ENCODE results near the gene CISTR.

CISTR gene

DNA sequence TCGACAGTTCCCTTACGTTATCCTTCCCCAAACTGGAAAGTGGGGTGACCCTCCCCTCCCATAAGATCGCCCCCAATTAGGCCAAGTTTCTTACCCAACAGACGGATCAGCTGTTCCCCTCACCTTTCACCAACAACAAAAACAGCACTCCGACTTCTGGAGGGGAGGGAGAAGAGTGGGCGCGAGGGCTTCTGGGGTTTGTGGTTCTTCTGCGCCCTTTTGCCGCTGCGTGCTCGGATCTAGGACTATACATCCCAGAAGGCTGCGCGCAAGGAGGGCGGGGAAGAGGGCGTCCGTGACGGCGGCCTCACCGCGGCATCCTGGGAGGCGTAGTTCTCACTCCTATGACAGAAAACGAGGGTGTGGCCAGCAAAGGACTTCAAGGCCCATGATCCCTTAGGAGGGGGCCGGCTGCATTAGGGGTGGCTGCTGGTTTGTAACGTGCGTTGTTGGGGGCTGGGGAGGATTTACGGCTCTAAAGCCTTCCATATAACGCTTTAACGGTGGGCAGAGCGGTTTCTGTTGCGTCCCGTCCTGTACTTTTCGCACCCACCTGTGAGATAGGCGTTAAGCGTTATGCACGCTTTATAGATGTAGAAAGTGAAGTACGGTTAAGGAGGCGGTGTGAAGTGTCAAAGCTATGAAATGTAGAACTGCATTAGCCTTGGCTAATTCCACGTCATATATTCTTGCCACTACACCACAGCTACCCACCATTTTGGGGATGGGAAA is 24.3 kb downstream of the CISTR start, which contains the start of gene CALCOCO1:
CALCOCO1 (minus strand) TSS at position 143 of the 732 bp plus-strand sequence. CDS start 2,210 bp downstream, outside the sequence.
- Histone ChIP-seq H3K4me1 (ENCODE audit: control insufficient read depth in 2 of 2, insufficient read depth in 1 of 2, low read depth in 1 of 2, low read length in 2 of 2) (peaks cover 5% of the 10 kb centered on the region in 2 donors), H3K23ac (ENCODE audit: low read depth, low read length, poor library complexity) (no peak within 1 kb of the TSS), H3K9me3 (replicated peaks in 1 of 2; ENCODE audit: control insufficient read depth in 2 of 2, insufficient read depth in 1 of 2, low read depth in 1 of 2, low read length in 2 of 2) (no peaks in the 10 kb centered on the region), H4K91ac (ENCODE audit: low read depth, low read length, poor library complexity) (no peak within 1 kb of the TSS), H3K27ac (replicated peaks; ENCODE audit: low read length) (no peak within 1 kb of the TSS), H3K27me3 (ENCODE audit: control insufficient read depth in 3 of 3, insufficient read depth in 3 of 3, low read depth in 1 of 3, low read length in 3 of 3) (peaks cover 0 to 5% (median 0%) of the 10 kb centered on the region in 3 experiments), H2AK5ac (ENCODE audit: low read depth, low read length) (no peak within 1 kb of the TSS), H3K18ac (ENCODE audit: low read length) (no peak within 1 kb of the TSS), H3K4me3 (ENCODE audit: low read length in 2 of 2) (peak within 1 kb of the TSS; percentile 77 to 85), H2BK12ac (ENCODE audit: low read length) (no peak within 1 kb of the TSS), H2BK120ac (ENCODE audit: low read depth, low read length) (no peak within 1 kb of the TSS), H2AFZ (ENCODE audit: low read length) (peak within 1 kb of the TSS; percentile 92), H3K36me3 (replicated peaks in 1 of 2; ENCODE audit: control insufficient read depth in 2 of 2, insufficient read depth in 2 of 2, low read length in 2 of 2) (no peaks in the 10 kb centered on the region), H3K4me2 (ENCODE audit: insufficient read depth, low read length, poor library complexity, severe bottlenecking) (peak within 1 kb of the TSS; percentile 77), H4K8ac (ENCODE audit: low read depth, low read length) (no peak within 1 kb of the TSS), H3K4ac (ENCODE audit: low read length) (no peak within 1 kb of the TSS), H3K79me1 (ENCODE audit: low read depth, low read length) (no peaks in the 10 kb centered on the region), H3K9ac (ENCODE audit: low read depth, low read length, poor library complexity) (peak within 1 kb of the TSS; percentile 85), H3K14ac (ENCODE audit: low read length) (no peak within 1 kb of the TSS), H2BK15ac (ENCODE audit: low read length) (no peak within 1 kb of the TSS), H2BK5ac (ENCODE audit: low read length) (no peak within 1 kb of the TSS)
- no CpG with 5 or more reads among the region's 38 CpGs for WGBS, 2 donors (ENCODE audit: extremely low coverage in 2 of 2, insufficient read length in 2 of 2, insufficient replicate concordance in 1 of 2)
- DNase-seq (ENCODE audit: low spot score) = peak; percentile 96

DNA sequence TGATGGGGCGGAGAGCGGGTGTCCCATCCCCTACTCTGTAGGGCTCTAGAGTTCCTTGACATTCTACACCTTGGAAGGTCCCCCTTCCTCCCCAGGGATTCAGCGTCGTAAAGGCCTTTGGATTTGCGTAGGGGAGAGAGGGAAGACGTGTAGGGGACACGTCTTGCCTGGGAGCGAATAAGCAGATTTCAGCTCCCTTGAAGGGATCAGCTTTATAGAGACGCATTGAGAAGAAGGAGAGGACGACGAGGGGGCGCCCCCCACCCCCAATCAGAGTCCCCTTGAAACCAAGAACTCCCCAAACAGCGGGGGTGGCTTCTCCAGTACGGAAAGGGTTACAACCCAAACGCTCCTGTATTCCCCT is 24.9 kb downstream of the CISTR start:
- no peak overlapping the region for H2BK15ac ChIP-seq (ENCODE audit: low read length)
- H3K9me3 ChIP-seq (replicated peaks in 1 of 2; ENCODE audit: control insufficient read depth in 2 of 2, insufficient read depth in 1 of 2, low read depth in 1 of 2, low read length in 2 of 2) = no peaks in the 10 kb centered on the region
- H3K27me3 ChIP-seq (ENCODE audit: control insufficient read depth in 3 of 3, insufficient read depth in 3 of 3, low read depth in 1 of 3, low read length in 3 of 3) = peaks cover 0 to 5% (median 0%) of the 10 kb centered on the region in 3 experiments
- H3K9ac ChIP-seq (ENCODE audit: low read depth, low read length, poor library complexity) = peak overlapping the region; percentile 17
- H2AFZ ChIP-seq (ENCODE audit: low read length) = peak overlapping the region; percentile 86
- no CpG with 5 or more reads among the region's 15 CpGs for WGBS, 2 donors (ENCODE audit: extremely low coverage in 2 of 2, insufficient read length in 2 of 2, insufficient replicate concordance in 1 of 2)
- no peaks in the 10 kb centered on the region for H3K36me3 ChIP-seq (replicated peaks in 1 of 2; ENCODE audit: control insufficient read depth in 2 of 2, insufficient read depth in 2 of 2, low read length in 2 of 2)
- H3K4me2 ChIP-seq (ENCODE audit: insufficient read depth, low read length, poor library complexity, severe bottlenecking) = peak overlapping the region; percentile 59
- H3K4ac ChIP-seq (ENCODE audit: low read length) = no peak overlapping the region
- H2BK5ac ChIP-seq (ENCODE audit: low read length) = no peak overlapping the region
- H2BK12ac ChIP-seq (ENCODE audit: low read length) = no peak overlapping the region
- H3K4me3 ChIP-seq (ENCODE audit: low read length in 2 of 2) = peak overlapping the region; percentile 77 to 85
- no peak overlapping the region for H4K8ac ChIP-seq (ENCODE audit: low read depth, low read length)
- H3K18ac ChIP-seq (ENCODE audit: low read length) = no peak overlapping the region
- no peak overlapping the region for H4K91ac ChIP-seq (ENCODE audit: low read depth, low read length, poor library complexity)
- no peak for DNase-seq (ENCODE audit: low spot score)
- H2AK5ac ChIP-seq (ENCODE audit: low read depth, low read length) = no peak overlapping the region
- no peaks in the 10 kb centered on the region for H3K79me1 ChIP-seq (ENCODE audit: low read depth, low read length)
- no peak overlapping the region for H3K27ac ChIP-seq (replicated peaks; ENCODE audit: low read length)
- H3K23ac ChIP-seq (ENCODE audit: low read depth, low read length, poor library complexity) = no peak overlapping the region
- peaks cover 5% of the 10 kb centered on the region in 2 donors for H3K4me1 ChIP-seq (ENCODE audit: control insufficient read depth in 2 of 2, insufficient read depth in 1 of 2, low read depth in 1 of 2, low read length in 2 of 2)
- no peak overlapping the region for H3K14ac ChIP-seq (ENCODE audit: low read length)
- H2BK120ac ChIP-seq (ENCODE audit: low read depth, low read length) = no peak overlapping the region

DNA sequence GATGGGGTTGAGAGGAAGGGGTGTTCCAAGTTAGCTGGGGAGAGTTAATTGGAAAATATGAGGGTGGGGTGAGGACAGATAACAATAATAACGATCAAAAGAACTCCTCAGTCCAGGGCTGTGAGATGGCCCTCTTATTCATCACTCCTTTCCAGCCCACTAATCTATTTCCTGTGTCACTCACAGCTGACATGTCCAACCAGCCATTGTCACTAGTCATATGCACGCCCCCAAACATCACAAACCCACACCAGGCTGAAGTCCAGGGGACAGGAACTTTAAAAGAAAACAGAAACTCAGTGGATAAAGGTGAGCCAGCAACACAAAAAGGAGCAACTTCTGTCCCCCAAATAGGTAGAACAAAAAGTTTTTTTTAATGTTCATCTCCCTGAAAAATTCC is 25.4 kb downstream of the CISTR start:
- Histone ChIP-seq H4K8ac (ENCODE audit: low read depth, low read length) (no peak overlapping the region), H3K23ac (ENCODE audit: low read depth, low read length, poor library complexity) (no peak overlapping the region), H3K79me1 (ENCODE audit: low read depth, low read length) (no peaks in the 10 kb centered on the region), H3K4me3 (ENCODE audit: low read length in 2 of 2) (peak overlapping the region in 1 of 2 donors; percentile 77), H3K27me3 (ENCODE audit: control insufficient read depth in 3 of 3, insufficient read depth in 3 of 3, low read depth in 1 of 3, low read length in 3 of 3) (peaks cover 0 to under 1% (median 0%) of the 10 kb centered on the region in 3 experiments), H3K4me1 (ENCODE audit: control insufficient read depth in 2 of 2, insufficient read depth in 1 of 2, low read depth in 1 of 2, low read length in 2 of 2) (peaks cover 5% of the 10 kb centered on the region in 2 donors), H2BK5ac (ENCODE audit: low read length) (no peak overlapping the region), H2BK12ac (ENCODE audit: low read length) (no peak overlapping the region), H2AK5ac (ENCODE audit: low read depth, low read length) (no peak overlapping the region), H3K18ac (ENCODE audit: low read length) (no peak overlapping the region), H3K27ac (replicated peaks; ENCODE audit: low read length) (no peak overlapping the region), H2BK120ac (ENCODE audit: low read depth, low read length) (no peak overlapping the region), H3K4ac (ENCODE audit: low read length) (no peak overlapping the region), H3K36me3 (replicated peaks in 1 of 2; ENCODE audit: control insufficient read depth in 2 of 2, insufficient read depth in 2 of 2, low read length in 2 of 2) (peaks cover 0 to 2% of the 10 kb centered on the region in 2 donors), H4K91ac (ENCODE audit: low read depth, low read length, poor library complexity) (no peak overlapping the region), H3K14ac (ENCODE audit: low read length) (no peak overlapping the region), H3K9me3 (replicated peaks in 1 of 2; ENCODE audit: control insufficient read depth in 2 of 2, insufficient read depth in 1 of 2, low read depth in 1 of 2, low read length in 2 of 2) (no peaks in the 10 kb centered on the region), H2BK15ac (ENCODE audit: low read length) (no peak overlapping the region), H2AFZ (ENCODE audit: low read length) (peak overlapping the region; percentile 86), H3K4me2 (ENCODE audit: insufficient read depth, low read length, poor library complexity, severe bottlenecking) (no peak overlapping the region), H3K9ac (ENCODE audit: low read depth, low read length, poor library complexity) (no peak overlapping the region)
- no CpG with 5 or more reads among the region's 2 CpGs for WGBS, 2 donors (ENCODE audit: extremely low coverage in 2 of 2, insufficient read length in 2 of 2, insufficient replicate concordance in 1 of 2)
- no peak for DNase-seq (ENCODE audit: low spot score)

DNA sequence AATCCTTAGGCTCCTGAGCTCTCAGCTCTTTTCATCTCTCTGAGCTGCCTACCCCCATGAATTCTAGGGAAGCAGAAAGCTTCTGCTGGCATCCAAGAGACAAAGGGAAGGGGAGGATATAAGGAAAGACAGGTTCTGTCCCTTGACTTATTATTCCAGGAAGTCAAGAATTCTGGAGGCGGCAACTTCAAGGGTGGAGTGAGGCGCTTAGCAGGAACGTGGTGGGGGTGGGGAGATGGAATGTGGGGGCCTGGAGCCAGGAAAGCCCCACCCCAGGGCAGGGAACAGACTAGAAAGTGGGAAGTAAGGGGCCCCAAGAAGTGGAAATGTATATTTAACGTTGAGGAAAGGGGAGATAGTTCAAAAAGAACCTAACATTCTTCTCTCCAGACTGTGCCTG is 26.0 kb downstream of the CISTR start:
- Histone ChIP-seq H3K23ac (ENCODE audit: low read depth, low read length, poor library complexity) (no peak overlapping the region), H3K14ac (ENCODE audit: low read length) (no peak overlapping the region), H2BK120ac (ENCODE audit: low read depth, low read length) (no peak overlapping the region), H3K27me3 (ENCODE audit: control insufficient read depth in 3 of 3, insufficient read depth in 3 of 3, low read depth in 1 of 3, low read length in 3 of 3) (no peaks in the 10 kb centered on the region), H4K91ac (ENCODE audit: low read depth, low read length, poor library complexity) (no peak overlapping the region), H3K4me1 (ENCODE audit: control insufficient read depth in 2 of 2, insufficient read depth in 1 of 2, low read depth in 1 of 2, low read length in 2 of 2) (peaks cover 5% of the 10 kb centered on the region in 2 donors), H2BK15ac (ENCODE audit: low read length) (no peak overlapping the region), H2BK12ac (ENCODE audit: low read length) (no peak overlapping the region), H3K79me1 (ENCODE audit: low read depth, low read length) (no peaks in the 10 kb centered on the region), H3K9me3 (replicated peaks in 1 of 2; ENCODE audit: control insufficient read depth in 2 of 2, insufficient read depth in 1 of 2, low read depth in 1 of 2, low read length in 2 of 2) (no peaks in the 10 kb centered on the region), H3K4me3 (ENCODE audit: low read length in 2 of 2) (peak overlapping the region in 1 of 2 donors; percentile 77), H2AK5ac (ENCODE audit: low read depth, low read length) (no peak overlapping the region), H3K36me3 (replicated peaks in 1 of 2; ENCODE audit: control insufficient read depth in 2 of 2, insufficient read depth in 2 of 2, low read length in 2 of 2) (peaks cover 0 to 2% of the 10 kb centered on the region in 2 donors), H3K27ac (replicated peaks; ENCODE audit: low read length) (no peak overlapping the region), H3K4ac (ENCODE audit: low read length) (no peak overlapping the region), H4K8ac (ENCODE audit: low read depth, low read length) (no peak overlapping the region), H3K18ac (ENCODE audit: low read length) (no peak overlapping the region), H3K9ac (ENCODE audit: low read depth, low read length, poor library complexity) (no peak overlapping the region), H2BK5ac (ENCODE audit: low read length) (no peak overlapping the region), H3K4me2 (ENCODE audit: insufficient read depth, low read length, poor library complexity, severe bottlenecking) (no peak overlapping the region), H2AFZ (ENCODE audit: low read length) (no peak overlapping the region)
- WGBS, 2 donors (ENCODE audit: extremely low coverage in 2 of 2, insufficient read length in 2 of 2, insufficient replicate concordance in 1 of 2) = no CpG with 5 or more reads among the region's 4 CpGs
- no peak for DNase-seq (ENCODE audit: low spot score)

All from neuronal stem cell (in vitro differentiated cells).